ENCODE data around the gene TTYH3. TPM values are rescaled to one million over a fixed set of nuclear protein-coding genes. Genes with fewer than 3 reads are reported as not detected.
"Not testable (repeated sequence)": the region's sequence is repeated elsewhere in the genome, so short reads cannot be mapped to it uniquely, and the experiment has no call there.

The TTYH3 gene
- total RNA-seq, 4 donors from 2014 or later: 21.5 to 62.6 (median 29.3) TPM

DNA sequence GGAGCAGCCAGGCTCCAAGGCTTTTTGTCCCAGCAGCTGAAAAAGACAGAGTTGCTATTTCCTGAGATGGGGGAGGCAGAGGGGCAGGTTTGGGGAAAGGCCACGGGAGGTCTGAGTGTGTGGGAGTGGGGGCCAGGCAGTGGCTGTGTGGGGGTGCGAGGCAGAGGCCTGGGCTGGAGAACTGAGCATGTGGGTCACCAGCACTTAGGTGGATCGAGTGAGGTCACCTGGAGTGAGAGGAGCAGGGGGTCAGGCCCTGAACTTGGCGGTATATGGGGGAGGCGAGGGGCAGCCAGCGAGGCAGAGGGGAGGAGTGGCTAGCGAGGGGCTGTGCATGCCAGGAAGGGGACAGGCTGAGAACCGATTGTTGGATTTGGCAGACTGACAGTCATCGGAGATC is 44.7 kb upstream of the TTYH3 start:
- TF ChIP-seq, protein P1, sequence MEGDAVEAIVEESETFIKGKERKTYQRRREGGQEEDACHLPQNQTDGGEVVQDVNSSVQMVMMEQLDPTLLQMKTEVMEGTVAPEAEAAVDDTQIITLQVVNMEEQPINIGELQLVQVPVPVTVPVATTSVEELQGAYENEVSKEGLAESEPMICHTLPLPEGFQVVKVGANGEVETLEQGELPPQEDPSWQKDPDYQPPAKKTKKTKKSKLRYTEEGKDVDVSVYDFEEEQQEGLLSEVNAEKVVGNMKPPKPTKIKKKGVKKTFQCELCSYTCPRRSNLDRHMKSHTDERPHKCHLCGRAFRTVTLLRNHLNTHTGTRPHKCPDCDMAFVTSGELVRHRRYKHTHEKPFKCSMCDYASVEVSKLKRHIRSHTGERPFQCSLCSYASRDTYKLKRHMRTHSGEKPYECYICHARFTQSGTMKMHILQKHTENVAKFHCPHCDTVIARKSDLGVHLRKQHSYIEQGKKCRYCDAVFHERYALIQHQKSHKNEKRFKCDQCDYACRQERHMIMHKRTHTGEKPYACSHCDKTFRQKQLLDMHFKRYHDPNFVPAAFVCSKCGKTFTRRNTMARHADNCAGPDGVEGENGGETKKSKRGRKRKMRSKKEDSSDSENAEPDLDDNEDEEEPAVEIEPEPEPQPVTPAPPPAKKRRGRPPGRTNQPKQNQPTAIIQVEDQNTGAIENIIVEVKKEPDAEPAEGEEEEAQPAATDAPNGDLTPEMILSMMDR (IDR thresholded peaks at IDR 0.05): no peak
- DNase-seq (ENCODE audit: low spot score) (no peak), ATAC-seq (ENCODE audit: low FRiP score) (no peak)

DNA sequence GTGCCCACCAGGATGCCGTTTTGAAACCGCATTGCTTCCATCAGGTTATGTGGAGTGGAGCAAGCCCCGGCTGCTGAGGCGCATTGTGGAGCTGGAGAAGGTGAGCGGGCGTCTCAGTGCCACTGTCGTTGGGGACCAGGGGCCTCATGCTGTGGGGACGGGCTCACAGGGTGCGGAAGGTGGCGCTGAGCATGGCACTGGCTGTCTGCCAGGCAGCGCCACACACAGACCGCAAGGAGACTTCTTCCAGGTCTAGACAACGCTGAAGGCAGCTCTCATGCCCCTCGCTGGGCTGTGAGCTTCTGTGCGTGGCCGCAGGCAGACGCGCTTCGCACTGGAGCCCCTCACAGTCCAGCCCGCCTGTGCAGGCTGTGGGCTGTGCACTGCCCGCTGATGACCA is 44.0 kb upstream of the TTYH3 start:
- ATAC-seq (ENCODE audit: low FRiP score) (no peak), DNase-seq (ENCODE audit: low spot score) (no peak)
- TF ChIP-seq, protein P1 (IDR thresholded peaks at IDR 0.05): no peak

DNA sequence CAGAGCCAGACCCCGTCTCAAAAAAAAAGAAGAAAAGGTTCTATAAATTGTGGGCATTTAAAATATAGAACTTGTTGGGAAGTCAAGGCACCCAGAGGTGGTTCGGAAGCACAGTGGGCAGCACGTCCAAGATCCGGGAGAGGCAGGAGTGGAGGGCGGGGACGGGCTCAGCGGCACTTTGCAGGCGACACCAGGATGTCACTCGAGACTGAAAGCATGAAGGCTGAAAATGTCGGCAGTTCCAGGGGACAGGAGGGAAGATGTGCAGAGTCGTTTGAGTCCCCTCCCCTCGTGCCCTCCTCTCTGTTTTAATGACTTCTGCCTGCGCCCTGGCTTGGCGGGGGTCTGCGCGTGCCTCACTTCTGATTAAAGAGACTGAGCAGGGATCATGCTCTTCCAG is 42.4 kb upstream of the TTYH3 start:
- TF ChIP-seq, protein P1 (IDR thresholded peaks at IDR 0.05): no peak
- DNase-seq (ENCODE audit: low spot score) (no peak), ATAC-seq (ENCODE audit: low FRiP score) (no peak)

DNA sequence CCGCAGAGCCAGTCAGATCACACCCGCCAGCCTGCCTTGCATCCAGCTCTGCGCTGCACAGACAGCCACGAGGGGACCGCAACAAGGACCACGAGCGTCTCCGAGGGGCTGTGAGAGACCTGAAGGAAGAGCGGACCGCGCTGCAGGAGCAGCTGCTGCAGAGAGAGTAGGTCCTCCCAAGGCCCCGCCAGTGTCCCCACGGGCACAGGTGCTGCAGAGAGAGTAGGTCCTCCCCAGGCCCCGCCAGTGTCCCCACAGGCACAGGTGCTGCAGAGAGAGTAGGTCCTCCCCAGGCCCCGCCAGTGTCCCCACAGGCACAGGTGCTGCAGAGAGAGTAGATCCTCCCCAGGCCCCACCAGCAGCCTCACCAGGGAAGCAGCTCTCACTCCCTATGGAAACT is 41.8 kb upstream of the TTYH3 start:
- ATAC-seq (ENCODE audit: low FRiP score); DNase-seq (ENCODE audit: low spot score): not testable (repeated sequence)

DNA sequence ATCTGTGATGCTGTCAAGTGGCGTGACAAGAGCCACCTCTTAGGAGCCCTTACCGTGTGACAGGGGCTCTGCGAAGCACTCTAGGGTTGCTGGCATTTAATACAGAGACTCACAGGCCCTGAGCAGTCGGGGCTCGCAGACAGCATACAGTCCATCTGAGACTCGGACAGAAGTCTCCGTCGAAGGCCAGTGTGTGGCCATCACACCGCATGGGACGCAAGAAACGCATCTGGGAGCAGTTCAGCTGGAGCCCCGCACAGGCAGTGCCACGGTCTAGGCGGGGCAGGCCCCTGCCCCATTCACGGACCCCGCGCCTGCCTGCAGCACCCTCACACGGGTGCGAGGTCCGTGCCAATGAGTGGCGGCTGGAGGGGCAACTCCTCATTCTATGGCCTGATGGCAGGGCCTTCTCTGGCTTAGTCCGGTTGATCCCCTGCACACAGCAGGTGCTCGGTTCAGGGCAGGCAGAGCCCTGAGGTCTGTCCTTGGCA is 39.4 kb upstream of the TTYH3 start:
- no peak for ATAC-seq (ENCODE audit: low FRiP score)
- no peak for DNase-seq (ENCODE audit: low spot score)

DNA sequence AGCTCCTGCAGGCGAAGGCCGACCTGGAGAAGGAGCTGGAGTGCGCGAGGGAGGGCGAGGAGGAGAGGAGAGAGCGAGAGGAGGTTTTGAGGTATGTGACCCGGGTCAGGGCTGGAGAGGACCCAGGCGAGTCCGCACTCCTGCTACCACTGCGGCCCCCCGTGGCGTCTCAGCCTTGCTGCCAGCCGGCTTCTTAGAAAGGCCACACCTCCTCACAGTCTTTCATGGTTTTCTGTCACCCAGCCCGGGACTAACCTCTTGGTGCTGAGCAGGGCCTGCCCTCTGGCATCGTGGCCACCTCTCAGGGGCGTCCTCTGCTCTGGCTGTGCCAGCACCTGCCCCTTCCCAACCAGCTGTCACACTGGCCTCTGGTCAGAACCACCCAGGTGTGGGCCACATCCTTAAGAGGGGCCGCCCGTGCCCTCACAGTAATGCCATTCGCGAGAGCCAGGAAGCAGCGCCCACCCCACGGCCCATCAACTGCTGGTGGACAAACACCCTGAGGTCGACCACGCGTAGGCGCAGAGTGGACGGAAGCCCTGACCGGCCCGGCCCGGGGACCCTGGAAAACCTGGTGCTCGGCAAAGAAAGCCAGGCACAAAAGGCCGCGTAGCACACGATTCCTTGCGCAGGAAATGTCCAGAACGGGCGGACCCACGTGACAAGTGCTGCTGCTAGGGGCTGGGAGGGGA is 38.6 kb upstream of the TTYH3 start:
- ATAC-seq (ENCODE audit: low FRiP score): no peak
- no peak for DNase-seq (ENCODE audit: low spot score)
- TF ChIP-seq, protein P1 (IDR thresholded peaks at IDR 0.05): no peak

More for the DNA sequence above, 39.4 kb upstream of the TTYH3 start:
- TF ChIP-seq, protein P1 (IDR thresholded peaks at IDR 0.05): no peak

DNA sequence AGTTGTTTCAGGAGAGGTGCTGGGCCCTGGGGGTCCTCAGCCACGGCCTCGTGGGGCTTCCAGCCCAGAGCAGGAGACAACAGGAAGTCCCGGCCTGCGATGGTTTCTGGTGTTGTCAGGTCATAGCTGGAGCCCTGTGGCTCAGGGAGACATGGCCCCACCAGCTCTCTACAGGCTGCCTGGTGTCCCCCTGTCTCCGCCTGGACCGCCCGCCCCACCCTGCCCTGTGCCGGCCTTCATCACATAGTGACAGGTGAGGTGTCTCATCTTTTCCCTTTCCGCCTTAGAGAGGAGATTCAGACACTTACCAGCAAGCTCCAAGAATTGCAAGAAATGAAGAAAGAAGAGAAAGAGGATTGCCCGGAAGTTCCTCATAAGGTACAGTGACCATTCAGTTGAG is 37.2 kb upstream of the TTYH3 start:
- no peak for DNase-seq (ENCODE audit: low spot score)
- no peak for ATAC-seq (ENCODE audit: low FRiP score)
- TF ChIP-seq, protein P1 (IDR thresholded peaks at IDR 0.05): no peak
